HG03571 (cell line): ENCODE measurements around the gene SIPA1L2.

Source experiments
- ATAC-seq: cut with Tn5 transposase; IDR thresholded peaks from one replicate; pipeline ENCODE4 v1.9.1; 2021; ENCODE audit not compliant: unreplicated experiment

The SIPA1L2 gene

DNA sequence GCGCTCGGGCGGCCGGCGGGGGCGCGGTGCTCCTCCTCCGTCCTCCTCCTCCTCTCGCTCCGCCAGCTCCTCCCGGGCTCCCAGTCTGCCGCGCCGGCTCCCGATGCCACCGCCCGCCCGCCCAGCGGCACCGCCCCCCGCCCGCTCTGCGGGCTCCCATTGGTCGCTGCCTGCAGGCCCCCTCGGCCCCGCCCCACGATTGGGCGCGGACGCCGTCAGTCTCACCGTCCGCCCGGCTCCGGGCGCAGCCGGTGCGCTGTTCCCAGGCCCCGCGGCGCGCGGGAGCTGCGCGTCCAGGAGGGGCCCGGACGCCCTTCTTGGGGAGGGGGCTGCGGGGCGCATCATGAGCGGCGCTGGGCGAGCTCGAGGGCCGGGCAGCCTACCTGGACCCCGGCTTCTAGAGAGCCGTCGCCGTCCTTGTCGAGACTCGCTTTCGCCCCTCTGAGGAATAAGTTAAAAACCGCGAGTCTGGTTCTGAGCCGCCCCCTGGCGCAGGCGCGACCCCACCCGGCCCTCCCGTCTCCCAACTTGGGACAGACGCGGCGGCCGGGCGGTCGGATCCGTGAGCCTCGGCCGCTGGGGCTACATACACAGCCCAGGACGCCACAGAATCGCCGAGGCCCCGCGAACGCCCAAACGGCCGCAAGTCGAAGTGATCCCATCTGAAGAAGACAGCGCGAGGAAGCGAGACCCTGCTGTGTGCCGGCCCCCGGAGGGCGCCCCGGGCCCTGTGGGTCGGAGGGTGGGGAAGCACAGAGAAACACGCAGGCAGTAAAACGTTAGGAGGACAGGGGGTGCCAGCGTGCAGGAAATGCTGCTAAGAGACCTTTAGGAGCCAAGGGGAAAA is at the start of gene SIPA1L2:
Gene SIPA1L2 (minus strand): TSS at position 87 of the 847 bp plus-strand sequence. CDS start 114,794 bp downstream, outside the sequence.
- ATAC-seq: peak; percentile 98

GRCh38 chr1:232678185-232678886 is 48.4 kb upstream of the SIPA1L2 start:
- no peak for ATAC-seq

- no peak for ATAC-seq
These were observed 46.4 kb upstream of the SIPA1L2 start for GRCh38 chr1:232676307-232676706.

DNA sequence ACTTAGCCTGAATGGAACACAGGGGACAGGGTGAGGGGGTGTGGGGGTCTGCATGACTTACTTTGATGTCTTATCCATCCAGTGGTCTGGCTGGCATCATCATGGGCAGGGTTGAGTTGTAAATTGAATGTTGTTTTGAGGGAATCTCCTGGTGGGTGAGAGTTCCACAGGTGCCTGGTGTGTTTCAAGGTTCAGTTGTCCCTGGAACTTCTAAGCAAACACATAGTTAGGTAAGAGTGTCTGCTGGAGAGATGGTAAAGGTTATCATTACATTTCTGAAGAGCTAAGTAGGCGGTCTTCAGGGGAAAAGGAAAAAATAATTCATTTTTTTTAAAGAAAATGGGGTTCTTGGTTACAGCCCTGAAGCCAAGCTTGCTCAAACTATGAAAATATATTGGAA is 46.0 kb upstream of the SIPA1L2 start:
- no peak for ATAC-seq

DNA sequence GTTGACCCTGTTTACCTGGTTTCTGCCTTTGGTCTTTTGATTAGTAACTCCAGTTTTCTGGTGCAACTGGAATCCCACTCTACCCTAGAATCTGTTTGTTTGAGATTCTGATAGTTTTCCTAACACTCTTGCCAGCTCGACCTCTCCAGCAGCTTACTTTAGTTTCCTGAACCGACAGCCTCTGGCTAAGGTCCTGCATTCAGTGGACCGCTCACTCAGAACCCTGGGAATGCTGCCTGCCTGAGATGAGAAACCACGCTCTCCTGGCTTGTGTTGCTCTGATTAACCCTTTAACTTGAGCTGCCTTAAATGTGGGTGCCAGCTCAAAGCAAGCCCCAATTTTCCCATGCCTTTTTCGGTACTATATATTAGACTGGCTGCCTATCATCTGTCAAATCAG is 45.3 kb upstream of the SIPA1L2 start:
- ATAC-seq: no peak

- ATAC-seq: no peak
These were observed 43.3 kb upstream of the SIPA1L2 start for GRCh38 chr1:232673256-232673655.

- no peak for ATAC-seq
These were observed 40.2 kb upstream of the SIPA1L2 start for GRCh38 chr1:232669981-232670747.

GRCh38 chr1:232667778-232668165 is 37.8 kb upstream of the SIPA1L2 start:
- no peak for ATAC-seq

DNA sequence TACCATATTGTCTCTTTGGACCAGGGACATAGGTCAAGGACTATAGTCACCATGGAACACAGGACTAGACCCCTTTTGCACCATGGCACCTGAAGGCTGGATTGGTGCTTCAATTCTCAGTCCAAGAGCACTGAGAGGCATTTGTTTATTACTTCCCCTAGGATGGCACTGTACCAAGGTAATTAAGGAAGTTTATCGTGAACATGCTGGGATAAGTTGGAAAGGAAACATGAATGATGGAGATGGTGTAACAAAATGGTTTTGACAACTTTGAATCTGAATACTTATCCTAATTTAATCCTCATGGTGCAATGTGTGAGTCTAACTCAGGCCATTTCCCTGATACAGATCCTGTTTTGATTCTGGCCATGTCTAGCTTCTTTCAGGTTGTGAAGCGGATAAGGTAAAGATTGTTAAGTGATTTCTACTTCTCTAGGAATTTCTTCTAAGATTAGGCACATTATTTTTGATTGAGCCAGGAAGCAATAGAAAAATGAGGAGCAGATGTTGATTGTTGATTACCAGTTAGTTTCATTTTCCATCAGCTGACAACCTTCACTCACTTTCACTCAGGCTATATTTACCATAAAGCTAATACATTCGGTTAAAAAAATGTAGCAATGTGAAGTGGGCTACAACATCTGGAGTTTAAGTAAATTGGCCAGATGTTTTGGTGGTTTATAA is 37.3 kb upstream of the SIPA1L2 start:
- no peak for ATAC-seq

DNA sequence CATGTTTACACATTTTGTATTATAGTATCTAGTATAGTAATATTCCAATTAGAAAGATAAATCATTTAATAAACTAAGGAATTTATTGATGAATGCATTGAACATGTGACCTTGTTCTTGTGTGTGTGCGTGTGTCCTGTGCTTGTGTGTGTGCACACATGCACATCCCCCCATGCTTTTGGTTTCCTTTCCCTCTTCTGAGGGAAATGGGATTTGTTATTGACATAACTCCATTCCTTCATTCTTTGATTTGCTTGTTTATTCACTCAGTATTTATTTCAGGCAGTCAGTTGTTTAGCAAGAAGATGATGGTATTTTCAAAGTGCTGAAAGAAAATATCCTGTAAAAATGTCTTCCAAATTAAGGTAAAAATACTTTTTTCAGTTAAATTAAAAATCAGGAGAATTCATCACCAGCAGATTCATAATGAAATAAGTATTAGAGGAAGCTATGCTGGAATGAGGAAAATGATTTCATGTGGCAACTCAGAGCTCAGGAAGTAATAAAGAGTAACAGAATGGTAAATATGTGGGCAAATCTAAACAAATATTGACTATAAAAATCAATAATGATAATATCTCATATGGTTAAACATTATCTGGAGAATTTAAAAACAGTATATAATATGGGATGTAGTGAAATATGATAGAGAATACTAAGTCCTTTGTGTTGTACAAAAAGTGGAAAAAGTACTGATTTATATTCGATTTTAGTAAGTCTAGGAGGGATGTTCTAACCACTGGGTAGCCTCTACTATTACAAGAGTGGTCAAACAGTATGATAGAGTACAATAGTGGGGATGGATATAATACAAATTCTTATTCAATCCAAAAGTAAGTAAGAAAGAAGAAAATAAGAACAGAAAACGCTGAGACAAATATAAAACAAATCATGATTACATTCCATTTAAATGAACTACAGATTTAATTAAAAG is 35.2 kb upstream of the SIPA1L2 start:
- no peak for ATAC-seq

- ATAC-seq: no peak
These were observed 33.0 kb upstream of the SIPA1L2 start for GRCh38 chr1:232662910-232663309.

DNA sequence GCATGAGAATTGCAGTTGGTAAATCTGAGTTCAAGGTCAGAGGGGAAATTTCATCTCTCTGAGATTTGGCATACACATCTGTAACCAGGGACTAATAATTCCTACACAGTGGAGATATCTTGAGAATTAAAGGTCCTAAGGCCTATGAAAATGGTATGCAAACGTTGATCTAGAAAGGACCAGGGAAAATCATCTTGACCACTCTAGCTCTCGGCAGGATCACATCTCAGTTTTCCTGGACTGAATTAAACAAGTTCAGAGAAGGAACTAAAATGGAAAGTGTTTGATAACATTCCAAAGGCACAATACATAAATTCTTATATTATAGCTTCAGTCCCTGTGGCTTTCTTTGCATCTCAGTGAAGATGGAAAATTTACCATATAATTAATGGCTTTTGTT is 28.5 kb upstream of the SIPA1L2 start:
- no peak for ATAC-seq

GRCh38 chr1:232657426-232658005 is 27.6 kb upstream of the SIPA1L2 start:
- ATAC-seq: no peak

DNA sequence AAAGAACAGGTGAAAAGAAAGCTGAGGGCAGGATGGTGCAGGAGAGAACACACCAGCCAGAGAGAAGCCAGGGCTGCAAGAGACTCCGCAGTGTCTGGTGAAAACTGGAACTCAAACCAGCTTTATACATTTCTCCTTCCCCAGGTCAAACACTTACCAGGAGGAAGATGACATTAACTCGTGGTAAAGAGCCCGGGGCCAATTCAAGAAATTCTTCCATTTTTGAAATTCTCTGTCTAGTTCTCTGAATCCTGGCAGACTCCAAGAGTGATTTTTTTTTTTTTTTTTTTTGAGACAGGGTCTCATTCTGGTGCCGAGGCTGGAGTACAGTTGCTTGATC is 25.8 kb upstream of the SIPA1L2 start:
- no peak for ATAC-seq

- peak; percentile 73 for ATAC-seq
These were observed 25.3 kb upstream of the SIPA1L2 start for GRCh38 chr1:232655028-232655745.

DNA sequence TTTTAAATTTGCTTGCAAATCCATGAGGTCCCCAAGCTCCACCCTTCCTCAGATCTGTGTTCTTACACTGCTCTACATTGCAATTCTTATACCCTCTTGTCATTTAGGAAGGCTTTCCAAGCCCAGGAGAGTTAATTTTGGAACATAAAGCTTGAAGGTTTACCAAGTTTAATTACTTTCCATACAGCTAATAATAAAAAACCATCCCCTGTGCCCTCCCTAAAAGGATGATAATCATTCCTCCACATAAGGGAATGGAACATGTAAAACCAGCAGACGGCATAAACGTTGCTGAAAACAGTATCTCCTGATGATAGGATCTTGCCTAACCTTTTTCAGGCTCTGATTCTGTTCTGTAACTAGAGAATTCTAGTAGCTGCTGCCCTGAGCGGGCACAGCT is 23.9 kb upstream of the SIPA1L2 start:
- ATAC-seq: no peak

DNA sequence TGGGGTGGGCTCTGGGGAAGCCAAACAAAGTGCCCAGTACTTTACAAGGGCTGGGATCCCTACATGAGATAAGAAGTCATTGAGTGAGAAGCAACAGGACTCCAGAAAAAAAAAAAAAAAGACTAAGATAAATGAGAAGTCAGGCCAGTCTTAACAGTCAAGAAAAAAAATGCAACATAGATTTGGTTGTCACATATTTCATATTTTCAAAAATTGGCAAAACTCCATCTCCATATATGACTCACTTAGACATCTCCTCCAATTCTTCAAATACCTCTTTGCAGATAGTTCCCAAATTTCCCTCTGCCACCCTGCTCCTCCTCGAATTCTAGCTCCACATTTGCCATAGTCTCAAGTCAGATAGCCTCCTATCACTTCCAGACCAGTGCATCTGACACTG is 20.9 kb upstream of the SIPA1L2 start:
- ATAC-seq: no peak

DNA sequence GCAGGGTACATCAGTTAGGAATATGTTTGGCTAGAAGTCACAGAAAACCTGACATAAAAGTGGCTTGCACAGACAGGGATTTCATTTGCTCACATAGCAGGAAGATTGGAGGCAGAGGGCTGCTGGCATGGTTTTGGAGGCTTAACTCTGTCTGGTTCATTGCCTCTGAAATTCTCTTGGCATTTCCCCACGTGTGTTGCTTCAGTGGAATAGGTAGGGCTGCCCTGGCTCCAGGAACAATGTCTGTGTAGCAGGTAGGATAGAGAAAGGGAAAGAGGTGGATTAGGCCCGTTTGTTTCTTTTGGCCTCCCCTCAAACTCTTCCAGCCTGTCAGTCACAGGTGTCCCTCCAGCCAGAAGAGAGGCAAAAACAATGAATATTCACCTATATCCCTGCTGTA is 20.5 kb upstream of the SIPA1L2 start:
- no peak for ATAC-seq

DNA sequence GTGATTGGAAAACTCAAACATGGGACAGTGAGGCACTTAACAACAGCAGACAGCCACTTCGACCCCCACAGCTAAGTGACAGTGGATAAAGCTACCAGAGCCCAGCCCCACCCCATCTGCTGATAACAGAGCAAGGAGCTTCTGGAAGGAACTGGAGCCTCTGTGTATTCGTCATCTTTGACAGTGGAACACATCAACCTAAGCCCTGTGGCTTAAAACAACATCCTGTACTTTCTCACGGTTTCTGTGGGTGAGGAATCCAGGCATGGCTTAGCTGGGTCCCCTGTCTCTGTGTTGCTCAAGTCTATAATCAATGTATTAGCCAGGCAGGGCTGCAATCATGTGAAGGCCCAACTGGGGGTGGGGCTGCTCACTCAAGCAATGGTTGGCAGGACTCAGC is 18.4 kb upstream of the SIPA1L2 start:
- ATAC-seq: no peak
